Epithelial cell of esophagus (primary cell): ENCODE results near the gene BRD7.

Source experiments
- DNase-seq: peaks from one replicate; pipeline ENCODE4 v3.0.0; 2010; ENCODE audit warnings: low read depth
- H3K4me3 ChIP-seq: 2 replicates; pipeline ENCODE4 v1.5.1; 2011; ENCODE audit warnings: mild to moderate bottlenecking, low read length, control low read depth
- CTCF ChIP-seq: IDR thresholded peaks from 2 replicates; pipeline ENCODE4 v1.5.1; 2011; ENCODE audit warnings: low read depth, mild to moderate bottlenecking, low read length, control low read depth, inconsistent platforms; ENCODE audit not compliant: insufficient read depth; ENCODE audit errors: missing control alignments

BRD7 gene

GRCh38 chr16:50274326-50275097 is 94.3 kb downstream of the BRD7 start:
- TF ChIP-seq CTCF = no peak
- DNase-seq = no peak
- no peak overlapping the region for H3K4me3 ChIP-seq

GRCh38 chr16:50273888-50274325 is 94.9 kb downstream of the BRD7 start:
- no peak for DNase-seq
- no peak overlapping the region for H3K4me3 ChIP-seq
- TF ChIP-seq CTCF = no peak

- DNase-seq = no peak
- no peak for TF ChIP-seq CTCF
- no peak overlapping the region for H3K4me3 ChIP-seq
These were observed 95.5 kb downstream of the BRD7 start for GRCh38 chr16:50273382-50273690.

- DNase-seq = no peak
- TF ChIP-seq CTCF = no peak
- no peak overlapping the region for H3K4me3 ChIP-seq
These were observed 96.0 kb downstream of the BRD7 start for GRCh38 chr16:50272687-50273381.

GRCh38 chr16:50272111-50272571 is 96.6 kb downstream of the BRD7 start:
- H3K4me3 ChIP-seq = no peak overlapping the region
- peak; percentile 22 for DNase-seq
- TF ChIP-seq CTCF = no peak

- H3K4me3 ChIP-seq = no peak overlapping the region
- no peak for TF ChIP-seq CTCF
- DNase-seq = no peak
These were observed 97.4 kb downstream of the BRD7 start for GRCh38 chr16:50271148-50272041.
